GM12873 (cell line): ENCODE data around the gene RNF212B.

Source experiments
- TF ChIP-seq, protein P1 (sequence below): IDR thresholded peaks from 2 replicates; pipeline ENCODE4 v1.5.1; 2012; ENCODE audit warnings: low read depth, mild to moderate bottlenecking, moderate library complexity, low read length, control low read depth; ENCODE audit not compliant: insufficient read depth; ENCODE audit errors: missing control alignments

RNF212B gene

DNA sequence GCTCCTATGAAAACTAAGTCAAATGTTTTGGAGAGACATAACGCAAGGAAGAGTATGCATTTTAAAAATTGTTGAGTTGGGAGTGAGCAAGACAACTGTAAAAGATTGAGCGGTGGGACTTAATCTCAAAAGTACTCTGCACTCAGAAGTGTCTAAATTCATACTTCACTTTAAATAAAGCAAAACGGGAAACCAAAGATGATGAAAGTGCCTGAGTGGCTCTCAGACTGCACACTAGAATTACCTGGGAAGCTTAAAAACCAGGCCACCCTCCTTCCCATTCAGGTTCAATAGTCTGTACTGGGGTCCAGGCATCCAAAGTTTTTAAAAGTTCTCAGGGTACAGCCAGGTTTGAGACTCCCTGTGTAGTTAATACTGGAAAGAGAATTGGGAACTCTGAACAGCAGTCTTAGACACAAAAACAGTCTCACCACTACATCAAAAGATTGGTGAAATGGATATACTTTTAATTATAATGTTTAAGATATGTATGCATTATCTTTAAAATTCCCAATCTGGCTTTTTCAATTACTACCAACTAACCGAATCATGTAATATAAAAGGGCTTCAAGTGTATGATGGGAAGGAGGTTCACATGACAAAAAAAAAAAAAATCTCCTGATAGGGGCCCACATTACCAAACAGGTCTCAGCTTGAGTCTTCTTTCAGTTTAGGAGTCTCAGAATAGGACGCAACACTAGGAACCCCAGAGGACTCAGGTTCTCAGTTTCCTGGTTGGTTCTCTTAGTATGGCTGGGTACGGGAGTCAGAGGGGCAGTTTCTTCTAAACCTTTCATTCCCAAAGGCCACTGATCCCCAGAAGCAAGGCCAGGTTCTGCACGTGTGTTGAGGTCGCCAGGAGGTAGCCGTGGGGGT, 47.2 kb downstream of the RNF212B start:
- TF ChIP-seq, protein P1, sequence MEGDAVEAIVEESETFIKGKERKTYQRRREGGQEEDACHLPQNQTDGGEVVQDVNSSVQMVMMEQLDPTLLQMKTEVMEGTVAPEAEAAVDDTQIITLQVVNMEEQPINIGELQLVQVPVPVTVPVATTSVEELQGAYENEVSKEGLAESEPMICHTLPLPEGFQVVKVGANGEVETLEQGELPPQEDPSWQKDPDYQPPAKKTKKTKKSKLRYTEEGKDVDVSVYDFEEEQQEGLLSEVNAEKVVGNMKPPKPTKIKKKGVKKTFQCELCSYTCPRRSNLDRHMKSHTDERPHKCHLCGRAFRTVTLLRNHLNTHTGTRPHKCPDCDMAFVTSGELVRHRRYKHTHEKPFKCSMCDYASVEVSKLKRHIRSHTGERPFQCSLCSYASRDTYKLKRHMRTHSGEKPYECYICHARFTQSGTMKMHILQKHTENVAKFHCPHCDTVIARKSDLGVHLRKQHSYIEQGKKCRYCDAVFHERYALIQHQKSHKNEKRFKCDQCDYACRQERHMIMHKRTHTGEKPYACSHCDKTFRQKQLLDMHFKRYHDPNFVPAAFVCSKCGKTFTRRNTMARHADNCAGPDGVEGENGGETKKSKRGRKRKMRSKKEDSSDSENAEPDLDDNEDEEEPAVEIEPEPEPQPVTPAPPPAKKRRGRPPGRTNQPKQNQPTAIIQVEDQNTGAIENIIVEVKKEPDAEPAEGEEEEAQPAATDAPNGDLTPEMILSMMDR, result no peak

- TF ChIP-seq, protein P1, result no peak
Measured at GRCh38 chr14:23285530-23286019, 47.8 kb downstream of the RNF212B start.

DNA sequence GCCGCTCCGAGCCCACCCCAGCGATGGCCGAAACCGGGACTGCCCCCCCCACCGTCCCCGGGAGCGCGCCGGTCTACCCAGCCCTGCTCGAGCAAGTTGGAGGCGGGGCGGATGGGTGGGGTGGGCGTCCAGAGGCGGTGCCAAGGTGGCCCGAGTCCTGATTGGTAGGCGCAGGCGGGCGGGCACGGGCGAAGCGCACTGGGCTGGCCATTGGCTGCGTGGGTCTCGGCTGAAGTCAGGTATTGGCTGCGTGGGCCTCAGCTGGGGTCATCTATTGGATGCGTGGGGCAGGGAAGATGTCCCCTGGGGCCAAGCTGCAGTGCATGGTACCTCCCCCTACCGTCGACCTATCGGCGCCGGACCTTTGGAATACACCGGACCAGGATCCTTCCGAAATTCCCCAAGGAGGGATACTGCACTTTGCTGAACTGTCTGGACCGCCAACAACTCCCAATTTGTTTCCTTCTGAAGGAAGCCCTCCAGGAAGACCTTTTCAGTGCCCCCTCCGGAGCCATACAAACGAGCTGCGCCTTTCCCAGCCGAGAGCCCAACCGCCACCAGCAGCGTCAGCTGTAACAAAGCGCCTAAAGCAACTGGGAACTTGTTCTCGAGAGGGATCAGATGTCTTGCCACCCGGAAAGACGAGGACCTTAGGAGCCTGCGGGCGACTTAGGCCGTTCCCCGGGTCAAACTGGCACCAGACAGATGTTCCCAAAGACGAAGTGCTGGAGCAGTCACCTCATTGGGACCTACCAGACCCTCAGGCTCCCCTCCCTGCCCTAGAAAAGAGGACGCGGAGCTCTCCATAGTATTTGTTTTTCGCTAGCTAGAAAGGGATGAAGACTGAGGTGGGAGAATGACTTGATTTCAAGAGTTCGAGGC, 48.5 kb downstream of the RNF212B start, which contains the start of gene HOMEZ:
HOMEZ (minus strand) TSS at position 113 of the 882 bp plus-strand sequence. CDS start 180 bp downstream, outside the sequence.
- TF ChIP-seq, protein P1, result peak; percentile 2

DNA sequence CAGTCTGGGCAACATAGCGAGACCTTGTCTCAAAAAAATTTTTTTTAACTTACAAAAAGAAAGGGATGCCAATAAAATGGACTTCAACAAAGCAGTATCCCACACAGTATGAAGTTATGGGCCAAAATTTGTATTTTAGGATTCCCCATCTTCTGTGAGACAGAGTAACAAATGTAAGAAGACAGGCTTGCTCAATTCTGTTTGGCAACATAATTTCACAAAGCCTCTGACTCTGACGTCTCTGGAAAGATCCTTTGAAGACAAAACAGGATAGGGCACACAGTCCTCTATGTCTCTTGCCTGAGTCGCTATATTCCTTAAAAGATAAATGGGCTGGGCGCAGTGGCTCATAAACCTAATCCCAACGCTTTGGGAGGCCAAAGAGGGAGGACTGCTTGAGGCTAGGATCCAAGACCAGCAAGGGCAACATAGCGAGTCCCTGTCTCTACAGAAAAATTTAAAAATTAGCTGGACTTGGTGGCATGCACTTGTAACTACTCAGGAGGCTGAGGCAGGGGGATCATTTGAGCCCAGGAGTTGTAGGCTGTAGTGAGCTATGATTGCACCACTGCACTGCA, 49.3 kb downstream of the RNF212B start:
- TF ChIP-seq, protein P1, result no peak

GRCh38 chr14:23294734-23295561, 57.2 kb downstream of the RNF212B start:
- TF ChIP-seq, protein P1, result peak; percentile 89

DNA sequence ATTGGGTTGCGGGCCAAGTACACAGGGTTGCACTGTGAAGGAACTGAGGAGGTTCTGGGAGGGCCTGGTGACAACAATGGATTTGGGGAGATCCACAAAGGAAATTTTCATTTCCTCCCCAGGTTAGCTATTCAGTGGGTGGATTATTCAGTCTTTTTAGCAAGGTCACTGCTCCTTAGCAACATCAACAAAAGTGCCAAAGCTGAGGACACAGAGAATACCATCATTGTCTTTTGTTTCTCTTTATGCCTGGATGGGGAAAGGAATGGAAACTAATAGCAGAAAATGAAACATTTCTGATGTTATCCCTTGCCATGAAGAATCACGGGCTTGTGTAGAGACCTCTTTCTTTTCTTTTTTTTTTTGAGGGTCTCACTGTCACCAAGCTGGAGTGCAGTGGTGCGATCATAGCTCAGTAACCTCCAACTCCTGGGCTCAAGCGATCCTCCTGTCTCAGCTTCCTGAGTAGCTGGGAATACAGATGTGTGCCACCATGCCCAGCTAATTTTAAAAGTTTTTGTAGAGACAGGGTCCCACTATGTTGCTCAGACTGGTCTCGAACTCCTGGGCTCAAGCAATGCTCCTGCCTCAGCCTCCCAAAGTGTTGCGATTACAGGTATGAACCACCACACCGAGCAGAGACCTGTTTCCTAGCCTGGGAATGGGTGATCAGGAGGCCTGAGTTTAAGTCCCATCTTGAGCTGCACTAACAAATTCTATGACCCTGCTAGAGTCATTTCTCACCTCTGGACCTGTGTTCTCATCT, 58.5 kb downstream of the RNF212B start:
- TF ChIP-seq, protein P1, result no peak
